Activated naive CD4-positive, alpha-beta T cell treated with anti-CD3 and anti-CD28 coated beads, Interleukin-2, amount 10 ng/mL, durations not matched to agents 7 days and 5 days (primary cell): ENCODE results near the gene FOXO1.
A peak's percentile ranks its signal among the peaks of the same experiment; 100 is the strongest.

Experiments
- CTCF ChIA-PET: fragments of 350-600 bp; sonication (Branson Sonifier 250); formaldehyde crosslinking; loops from one replicate; lab custom pipeline; 2021; ENCODE audit warnings: antibody characterized with exemption; lab: Charles Lee
- DNase-seq: peaks from one replicate; pipeline ENCODE4 v3.0.0-alpha.2; 2020
- H3K27ac Mint-ChIP-seq: one replicate; pipeline ENCODE4 v1.8.0; 2021; ENCODE audit warnings: mild to moderate bottlenecking, moderate library complexity, mixed read lengths
- H3K27me3 Mint-ChIP-seq: one replicate; pipeline ENCODE4 v1.8.0; 2021; ENCODE audit warnings: mild to moderate bottlenecking, mixed read lengths
- H3K36me3 Mint-ChIP-seq: one replicate; pipeline ENCODE4 v1.8.0; 2021; ENCODE audit warnings: mixed read lengths
- H3K4me1 Mint-ChIP-seq: one replicate; pipeline ENCODE4 v1.8.0; 2021; ENCODE audit warnings: mixed read lengths
- H3K4me3 Mint-ChIP-seq: one replicate; pipeline ENCODE4 v1.8.0; 2021; ENCODE audit warnings: mild to moderate bottlenecking, moderate library complexity, mixed read lengths
- H3K9me3 Mint-ChIP-seq: one replicate; pipeline ENCODE4 v1.8.0; 2021; ENCODE audit warnings: mixed read lengths

Gene FOXO1

DNA sequence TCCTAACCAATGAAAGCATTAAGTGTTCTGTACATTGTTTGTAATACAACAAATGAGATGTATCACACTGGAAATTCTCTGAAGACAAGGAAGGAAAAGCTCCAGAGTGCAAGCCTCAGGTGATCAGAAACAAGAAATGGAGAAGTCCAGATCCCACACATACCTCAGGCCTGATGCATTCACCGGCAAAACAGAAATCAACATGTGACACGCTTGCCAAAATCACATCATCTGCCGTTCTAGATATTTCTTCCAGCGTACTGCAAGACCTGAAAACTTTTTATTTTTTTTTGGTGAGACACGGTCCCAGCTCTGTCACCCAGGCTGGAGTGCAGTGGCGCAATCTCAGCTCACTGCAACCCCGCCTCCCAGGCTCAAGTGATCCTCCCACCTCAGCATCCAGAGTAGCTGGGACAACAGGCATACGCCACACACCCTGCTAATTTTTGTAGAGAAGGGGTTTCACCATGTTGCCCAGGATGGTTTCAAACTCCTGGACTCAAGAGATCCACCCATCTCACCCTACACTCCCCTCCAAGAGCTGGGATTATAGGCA is 48.6 kb downstream of the FOXO1 start:
- CTCF ChIA-PET: no interaction called here
- Mint-ChIP-seq H3K9me3 (no peaks in the 10 kb centered on the region), H3K27ac (no peak overlapping the region), H3K27me3 (no peaks in the 10 kb centered on the region), H3K4me1 (peaks cover 80% of the 10 kb centered on the region), H3K4me3 (no peak overlapping the region), H3K36me3 (peaks cover 53% of the 10 kb centered on the region)
- DNase-seq: no peak

DNA sequence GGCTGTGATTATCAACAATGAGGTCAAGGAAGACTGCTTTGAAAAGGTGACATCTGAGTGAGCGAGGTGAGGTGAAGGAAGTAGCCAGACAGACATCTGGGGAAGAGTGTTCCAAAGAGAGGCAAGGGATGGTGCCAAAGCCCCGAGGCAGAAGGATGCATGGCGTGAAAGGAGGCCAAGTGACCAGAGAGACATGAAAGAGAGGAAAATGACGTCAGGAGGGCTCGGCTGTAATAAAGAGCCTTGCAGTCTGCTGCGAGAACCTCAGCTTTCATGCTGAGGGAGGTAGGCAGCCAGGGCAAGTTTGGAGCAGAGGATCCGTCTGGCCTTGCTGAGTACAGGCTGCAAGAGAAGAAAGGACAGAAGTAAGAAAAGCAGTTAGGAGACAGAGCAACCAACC is 50.8 kb downstream of the FOXO1 start:
- H3K27me3 Mint-ChIP-seq: no peaks in the 10 kb centered on the region
- no peak overlapping the region for H3K4me3 Mint-ChIP-seq
- peaks cover 53% of the 10 kb centered on the region for H3K36me3 Mint-ChIP-seq
- no peak for DNase-seq
- peak overlapping the region; percentile 5 for H3K27ac Mint-ChIP-seq
- H3K4me1 Mint-ChIP-seq: peaks cover 91% of the 10 kb centered on the region
- H3K9me3 Mint-ChIP-seq: no peaks in the 10 kb centered on the region
- CTCF ChIA-PET: interaction anchor here (1.0 kb wide), 1 partner anchor 9 kb away, joined by 3 read pairs; no protein-coding TSS in a partner anchor

DNA sequence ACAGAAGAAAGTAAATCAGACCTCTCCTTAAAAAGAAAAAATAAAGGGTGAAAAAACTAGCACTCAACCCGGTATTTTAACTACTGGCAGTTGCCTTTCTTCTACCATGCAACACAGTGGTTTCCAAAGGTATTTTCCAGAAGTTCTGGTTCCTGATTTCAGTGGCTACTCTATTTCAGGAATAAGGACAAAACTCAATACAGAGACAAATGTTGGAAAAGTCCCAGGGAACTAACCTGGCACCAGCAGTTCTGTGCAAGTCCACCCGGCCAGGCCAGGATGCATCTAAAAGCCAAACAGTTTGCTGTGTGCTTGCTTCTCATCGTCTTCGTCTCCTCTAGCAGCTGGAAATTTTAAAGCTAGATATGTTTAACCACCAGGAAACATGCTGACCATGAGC is 52.5 kb downstream of the FOXO1 start:
- H3K4me1 Mint-ChIP-seq: peaks cover 86% of the 10 kb centered on the region
- H3K9me3 Mint-ChIP-seq: no peaks in the 10 kb centered on the region
- peaks cover 44% of the 10 kb centered on the region for H3K36me3 Mint-ChIP-seq
- H3K27ac Mint-ChIP-seq: peak overlapping the region; percentile 99
- DNase-seq: no peak
- peak overlapping the region; percentile 74 for H3K4me3 Mint-ChIP-seq
- no peaks in the 10 kb centered on the region for H3K27me3 Mint-ChIP-seq
- CTCF ChIA-PET: interaction anchor here (0.6 to 0.9 kb wide), 2 partner anchors 48 to 54 kb away, joined by 3 read pairs; no protein-coding TSS in a partner anchor

DNA sequence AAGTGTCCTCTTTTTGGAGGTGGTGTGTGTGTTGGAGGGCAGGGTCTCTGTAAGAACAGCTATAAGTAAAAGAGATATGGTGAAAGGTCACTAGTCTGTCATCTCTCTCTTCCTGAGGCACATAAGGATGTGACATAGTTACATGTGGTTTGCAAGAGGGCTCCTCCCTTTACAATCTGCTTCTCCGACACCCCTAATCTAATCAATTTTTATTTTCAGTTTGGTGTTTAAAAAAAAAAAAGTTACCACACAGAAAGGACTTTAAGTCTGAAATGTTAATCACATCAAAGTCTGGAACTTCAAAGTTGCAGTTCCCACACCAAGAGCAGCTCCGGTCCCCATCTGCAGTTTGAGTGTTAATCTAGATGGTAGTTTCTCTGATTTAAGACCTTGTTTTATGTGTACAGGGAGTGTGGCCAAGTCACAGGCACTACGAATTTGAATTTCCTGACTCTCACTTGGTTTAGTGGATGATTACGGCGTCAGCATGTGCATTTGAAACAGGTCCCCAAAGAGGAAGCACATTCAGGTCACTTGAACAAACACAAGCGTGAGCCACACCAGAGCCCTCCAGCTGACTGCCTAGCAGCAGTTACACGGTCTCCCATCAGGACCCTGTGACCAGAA is 53.1 kb downstream of the FOXO1 start:
- no peaks in the 10 kb centered on the region for H3K27me3 Mint-ChIP-seq
- H3K4me3 Mint-ChIP-seq: peak overlapping the region; percentile 74
- H3K4me1 Mint-ChIP-seq: peaks cover 83% of the 10 kb centered on the region
- CTCF ChIA-PET: interaction anchor here (0.6 to 0.9 kb wide), 2 partner anchors 48 to 55 kb away, joined by 3 read pairs; no protein-coding TSS in a partner anchor
- peak; percentile 74 for DNase-seq
- peak overlapping the region; percentile 99 for H3K27ac Mint-ChIP-seq
- H3K36me3 Mint-ChIP-seq: peaks cover 46% of the 10 kb centered on the region
- H3K9me3 Mint-ChIP-seq: no peaks in the 10 kb centered on the region

DNA sequence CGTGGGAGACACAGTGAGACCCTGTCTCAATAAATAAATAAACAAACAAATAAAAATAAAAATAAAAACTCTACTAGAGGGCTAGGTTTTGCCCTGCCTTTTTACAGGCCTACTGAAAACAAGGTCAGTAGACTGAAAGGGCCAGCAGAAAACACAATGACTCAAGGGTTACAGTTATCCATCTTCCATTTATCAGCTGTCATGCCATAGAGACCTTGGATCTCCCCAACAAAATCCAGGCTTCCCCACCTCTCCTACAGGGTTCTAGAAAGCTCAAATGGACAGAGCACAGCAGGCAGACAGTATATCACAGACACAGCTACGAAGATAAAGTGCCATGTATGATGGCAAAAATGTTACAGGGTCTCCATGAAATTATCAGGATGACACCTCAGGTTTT is 54.4 kb downstream of the FOXO1 start:
- CTCF ChIA-PET: no interaction called here
- no peak for DNase-seq
- Mint-ChIP-seq H3K27ac (peak overlapping the region; percentile 99), H3K27me3 (no peaks in the 10 kb centered on the region), H3K9me3 (no peaks in the 10 kb centered on the region), H3K4me1 (peaks cover 81% of the 10 kb centered on the region), H3K36me3 (peaks cover 50% of the 10 kb centered on the region), H3K4me3 (peak overlapping the region; percentile 55)

DNA sequence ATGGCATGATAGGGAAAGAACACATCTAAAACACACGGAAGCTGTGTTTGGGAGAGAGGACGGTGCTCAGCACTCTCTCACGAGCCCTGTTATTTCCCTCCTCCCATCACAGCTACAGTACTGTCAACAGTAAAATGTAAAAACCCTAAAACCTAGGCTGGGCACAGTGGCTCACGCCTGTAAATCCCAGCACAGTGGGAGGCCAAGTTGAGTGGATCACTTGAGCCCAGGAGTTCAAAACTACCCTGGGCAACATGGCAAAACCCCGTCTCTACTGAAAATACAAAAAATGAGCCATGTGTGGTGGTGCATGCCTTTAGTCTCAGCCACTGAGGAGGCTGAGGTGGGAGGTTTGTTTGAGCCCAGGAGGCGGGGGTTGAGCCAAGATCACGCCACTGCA is 54.8 kb downstream of the FOXO1 start:
- no peaks in the 10 kb centered on the region for H3K27me3 Mint-ChIP-seq
- no peaks in the 10 kb centered on the region for H3K9me3 Mint-ChIP-seq
- H3K4me3 Mint-ChIP-seq: no peak overlapping the region
- CTCF ChIA-PET: no interaction called here
- H3K4me1 Mint-ChIP-seq: peaks cover 81% of the 10 kb centered on the region
- DNase-seq: no peak
- peak overlapping the region; percentile 67 for H3K27ac Mint-ChIP-seq
- H3K36me3 Mint-ChIP-seq: peaks cover 54% of the 10 kb centered on the region

DNA sequence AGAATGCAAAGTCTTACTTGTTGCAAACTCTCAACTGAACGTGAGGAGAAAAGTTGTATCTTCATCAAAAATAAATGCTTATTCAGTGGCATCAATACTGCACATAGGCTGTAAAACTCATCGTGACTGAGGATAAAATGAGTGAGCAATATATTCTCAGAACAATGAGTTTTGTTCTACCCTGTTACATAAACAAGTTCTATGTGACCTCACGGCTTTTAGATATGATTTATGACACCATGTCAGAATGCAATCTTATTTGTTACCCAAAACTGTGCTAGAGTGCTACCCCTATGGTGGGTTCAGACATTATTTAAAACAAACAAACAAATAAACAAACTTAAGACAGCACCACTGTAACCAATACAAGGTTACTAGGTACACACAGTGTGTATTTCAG is 55.4 kb downstream of the FOXO1 start:
- Mint-ChIP-seq H3K4me3 (no peak overlapping the region), H3K36me3 (peaks cover 53% of the 10 kb centered on the region), H3K27ac (no peak overlapping the region), H3K27me3 (no peaks in the 10 kb centered on the region), H3K9me3 (no peaks in the 10 kb centered on the region), H3K4me1 (peaks cover 77% of the 10 kb centered on the region)
- CTCF ChIA-PET: no interaction called here
- no peak for DNase-seq

DNA sequence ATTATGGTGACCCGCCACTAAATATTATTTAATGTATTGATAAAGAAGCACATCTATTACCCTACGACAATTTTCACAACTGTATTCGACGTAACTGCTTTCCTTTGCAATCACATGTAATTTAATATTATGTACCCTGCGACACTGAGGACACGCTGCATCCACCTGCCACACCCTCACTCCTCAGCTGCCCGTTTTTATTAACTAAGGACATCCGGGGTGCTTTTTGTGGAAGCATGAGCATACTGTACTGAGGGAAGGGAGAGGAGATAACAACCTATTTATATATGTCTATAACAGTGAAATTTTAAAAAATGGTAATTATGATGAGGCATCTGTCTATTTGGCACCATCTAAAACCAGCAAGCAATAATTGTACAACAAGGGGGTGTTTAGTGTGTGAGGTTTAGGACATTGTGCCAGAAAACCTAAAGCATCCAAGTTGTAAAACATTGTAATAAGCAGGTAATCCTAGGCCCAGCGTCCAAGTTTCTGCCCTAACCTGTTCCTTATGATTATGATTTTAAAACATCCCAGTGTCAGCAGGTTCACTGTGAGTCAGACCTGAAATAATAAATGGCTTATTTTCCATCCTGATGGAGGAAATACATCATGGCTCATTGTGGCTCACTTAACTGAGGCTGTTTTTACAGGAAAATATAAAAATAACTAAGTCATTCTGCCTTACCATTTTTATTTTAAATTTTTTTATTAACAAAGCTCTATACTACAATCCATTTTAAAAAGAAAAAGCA is 56.3 kb downstream of the FOXO1 start:
- Mint-ChIP-seq H3K27ac (no peak overlapping the region), H3K4me3 (no peak overlapping the region)

DNA sequence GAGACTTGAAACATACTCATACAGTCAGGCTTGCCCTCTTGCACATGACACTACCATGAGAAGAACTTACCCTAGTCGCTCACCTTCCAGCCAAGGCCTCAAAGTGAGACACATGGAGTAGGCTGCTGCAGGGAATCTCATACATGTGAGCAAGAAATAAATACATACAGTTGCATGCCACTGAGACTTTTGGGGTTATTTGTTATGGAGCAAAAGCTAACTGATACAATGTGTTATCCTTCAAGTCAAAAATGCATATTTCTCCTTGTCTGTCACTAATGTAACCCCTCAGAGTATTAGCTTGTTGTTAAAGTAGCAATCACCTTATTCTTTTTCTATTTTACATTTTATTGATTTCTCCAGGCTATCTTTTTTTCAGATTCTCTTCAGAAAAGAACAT is 58.1 kb downstream of the FOXO1 start:
- H3K4me3 Mint-ChIP-seq: no peak overlapping the region
- peaks cover 66% of the 10 kb centered on the region for H3K4me1 Mint-ChIP-seq
- DNase-seq: no peak

More for the DNA sequence above, 56.3 kb downstream of the FOXO1 start:
- CTCF ChIA-PET: no interaction called here
- peaks cover 75% of the 10 kb centered on the region for H3K4me1 Mint-ChIP-seq
- H3K36me3 Mint-ChIP-seq: peaks cover 53% of the 10 kb centered on the region
- no peaks in the 10 kb centered on the region for H3K27me3 Mint-ChIP-seq
- H3K9me3 Mint-ChIP-seq: no peaks in the 10 kb centered on the region
- no peak for DNase-seq

DNA sequence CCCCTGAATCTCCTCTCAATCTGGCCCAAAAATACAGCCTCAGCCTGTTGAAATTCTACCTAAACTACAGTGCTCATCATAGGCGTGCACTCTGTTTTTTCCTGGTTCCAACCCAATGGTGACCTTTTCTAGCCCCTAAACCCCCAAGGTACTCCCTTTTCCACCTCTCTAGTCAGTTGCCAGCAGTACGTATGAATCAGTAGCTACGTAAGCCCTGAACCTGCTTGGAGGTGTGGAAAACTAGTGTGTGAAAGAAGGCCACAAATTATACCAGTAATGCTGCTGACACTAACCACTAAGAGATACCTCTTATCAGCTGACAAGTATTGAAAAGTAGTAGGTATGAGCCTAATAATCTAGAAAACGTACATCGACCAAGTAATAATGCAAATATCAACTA is 60.9 kb downstream of the FOXO1 start:
- CTCF ChIA-PET: no interaction called here
- no peak overlapping the region for H3K4me3 Mint-ChIP-seq

More for the DNA sequence above, 58.1 kb downstream of the FOXO1 start:
- CTCF ChIA-PET: interaction anchor here (0.9 to 1.4 kb wide), 2 partner anchors 8 to 539 kb away, joined by 3 read pairs; no protein-coding TSS in a partner anchor
- H3K27me3 Mint-ChIP-seq: no peaks in the 10 kb centered on the region
- H3K9me3 Mint-ChIP-seq: no peaks in the 10 kb centered on the region
- no peak overlapping the region for H3K27ac Mint-ChIP-seq
- peaks cover 42% of the 10 kb centered on the region for H3K36me3 Mint-ChIP-seq

DNA sequence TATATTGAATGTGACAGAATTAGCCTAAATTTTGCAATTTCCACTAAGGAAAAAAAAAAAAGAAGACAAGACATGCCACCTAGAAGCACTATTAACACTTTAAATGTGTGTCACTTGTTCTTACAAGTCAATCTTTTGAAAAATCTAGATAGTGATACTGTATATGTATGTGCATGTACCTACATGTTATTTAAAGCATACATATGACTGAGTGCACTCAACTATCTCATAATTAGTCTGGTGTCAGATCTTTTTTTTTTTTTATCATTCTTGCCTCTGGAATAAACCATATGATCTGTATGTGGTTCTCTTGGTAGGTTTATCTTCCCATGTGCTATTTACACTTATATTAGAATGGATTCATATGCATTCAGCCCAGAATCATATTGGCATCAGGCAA is 62.3 kb downstream of the FOXO1 start:
- Mint-ChIP-seq H3K36me3 (peaks cover 42% of the 10 kb centered on the region), H3K27ac (no peak overlapping the region), H3K27me3 (no peaks in the 10 kb centered on the region), H3K4me1 (peaks cover 66% of the 10 kb centered on the region), H3K9me3 (no peaks in the 10 kb centered on the region), H3K4me3 (no peak overlapping the region)
- no peak for DNase-seq
- CTCF ChIA-PET: interaction anchor here (1.2 kb wide), 1 partner anchor 41 kb away, joined by 3 read pairs; no protein-coding TSS in a partner anchor

More for the DNA sequence above, 60.9 kb downstream of the FOXO1 start:
- peaks cover 35% of the 10 kb centered on the region for H3K36me3 Mint-ChIP-seq
- H3K27me3 Mint-ChIP-seq: no peaks in the 10 kb centered on the region
- peaks cover 58% of the 10 kb centered on the region for H3K4me1 Mint-ChIP-seq
- no peak overlapping the region for H3K27ac Mint-ChIP-seq
- H3K9me3 Mint-ChIP-seq: no peaks in the 10 kb centered on the region
- no peak for DNase-seq

DNA sequence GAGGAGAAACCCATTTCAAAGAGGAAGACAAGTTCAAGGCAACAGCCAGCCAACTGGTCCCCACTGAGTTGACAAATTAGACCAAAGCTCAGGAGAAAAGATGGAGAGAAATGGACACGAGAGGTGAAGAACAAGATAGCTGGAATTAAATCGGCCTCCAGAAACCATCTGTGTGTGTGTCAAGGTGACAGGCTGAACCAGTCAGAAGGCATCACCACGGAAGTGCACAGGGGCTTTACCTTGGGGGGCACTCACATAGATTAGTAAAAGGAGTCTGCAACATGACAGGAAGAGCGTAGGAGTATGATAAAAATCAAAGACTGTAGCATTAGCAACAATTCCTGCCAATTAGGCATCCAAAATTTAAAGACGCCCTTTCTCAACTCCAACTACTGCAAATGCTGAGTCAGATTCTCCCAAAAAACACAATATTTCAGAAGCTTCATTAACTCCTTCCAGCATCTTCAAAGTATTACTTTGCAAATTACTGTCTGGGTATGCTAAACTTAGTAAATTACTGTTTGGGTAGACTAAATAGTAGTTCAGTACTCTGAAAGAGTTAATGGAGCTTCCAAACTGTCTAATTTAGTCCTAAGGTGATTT is 66.2 kb downstream of the FOXO1 start:
- no peak for DNase-seq
- Mint-ChIP-seq H3K4me1 (peaks cover 79% of the 10 kb centered on the region), H3K27me3 (no peaks in the 10 kb centered on the region), H3K36me3 (peaks cover 18% of the 10 kb centered on the region), H3K4me3 (no peak overlapping the region), H3K27ac (peak overlapping the region; percentile 13), H3K9me3 (no peaks in the 10 kb centered on the region)
- CTCF ChIA-PET: interaction anchor here (0.6 to 1.0 kb wide), 2 partner anchors 8 to 33 kb away, joined by 3 read pairs; no protein-coding TSS in a partner anchor

DNA sequence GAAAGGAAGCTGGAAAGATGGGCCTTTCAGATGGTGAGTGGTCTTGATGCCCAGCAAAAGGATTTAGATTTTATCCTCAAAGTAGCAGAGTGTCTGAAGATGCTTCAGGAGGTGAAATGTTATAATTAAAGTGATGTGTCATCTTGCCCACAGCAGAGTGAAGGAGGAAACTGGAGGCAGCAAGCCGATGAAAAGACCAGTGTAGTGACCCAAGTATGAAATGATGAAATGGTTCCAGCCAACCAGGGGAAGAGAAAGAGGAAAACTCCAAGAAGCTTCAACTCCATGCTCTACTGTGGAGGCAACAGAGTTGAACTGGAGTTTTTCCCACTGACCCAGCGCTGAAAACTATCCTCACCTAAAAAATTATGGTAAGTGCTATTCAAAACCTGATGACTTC is 66.7 kb downstream of the FOXO1 start:
- peak overlapping the region; percentile 7 for H3K27ac Mint-ChIP-seq
- peaks cover 77% of the 10 kb centered on the region for H3K4me1 Mint-ChIP-seq
- H3K36me3 Mint-ChIP-seq: peaks cover 18% of the 10 kb centered on the region
- CTCF ChIA-PET: interaction anchor here (0.6 to 1.0 kb wide), 2 partner anchors 9 to 33 kb away, joined by 3 read pairs; no protein-coding TSS in a partner anchor
- no peaks in the 10 kb centered on the region for H3K27me3 Mint-ChIP-seq
- no peak for DNase-seq
- H3K9me3 Mint-ChIP-seq: no peaks in the 10 kb centered on the region
- H3K4me3 Mint-ChIP-seq: no peak overlapping the region

DNA sequence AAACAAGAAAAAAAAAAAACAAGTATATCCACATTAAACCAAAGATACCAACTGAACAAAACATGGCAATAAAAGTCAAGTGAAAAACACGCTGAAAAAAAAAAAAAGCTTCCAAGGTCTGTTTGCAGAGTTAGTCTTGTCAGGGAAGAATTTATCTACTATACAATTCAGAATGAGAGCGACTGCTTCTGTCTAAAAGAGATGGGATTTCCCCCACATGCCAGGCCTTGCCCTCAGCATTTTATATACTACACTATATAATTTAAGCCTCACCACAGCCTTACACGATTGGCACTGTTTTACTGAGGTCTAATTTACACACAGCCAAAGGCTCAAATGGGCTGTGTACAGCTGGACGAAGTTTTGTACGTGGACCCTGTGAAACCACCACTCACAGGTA is 67.3 kb downstream of the FOXO1 start:
- Mint-ChIP-seq H3K4me1 (peaks cover 76% of the 10 kb centered on the region), H3K4me3 (no peak overlapping the region), H3K9me3 (no peaks in the 10 kb centered on the region), H3K27ac (no peak overlapping the region), H3K36me3 (peaks cover 18% of the 10 kb centered on the region), H3K27me3 (no peaks in the 10 kb centered on the region)
- CTCF ChIA-PET: no interaction called here
- no peak for DNase-seq
